GM18502 (cell line): Measurements from ENCODE around the gene KCNH2.
"Not testable (repeated sequence)": the region's sequence is repeated elsewhere in the genome, so short reads cannot be mapped to it uniquely, and the experiment has no call there.

Source experiments
- ATAC-seq: cut with Tn5 transposase; IDR thresholded peaks from one replicate; pipeline ENCODE4 v1.9.1; 2021; ENCODE audit warnings: mild to moderate bottlenecking; ENCODE audit not compliant: unreplicated experiment, poor library complexity

The KCNH2 gene

GRCh38 chr7:150978126-150978789, at the start of gene KCNH2:
Gene KCNH2 (minus strand): TSS chr7:150978321. CDS start chr7:150977913, 408 bp downstream.
- ATAC-seq: no peak

- ATAC-seq: not testable (repeated sequence)
Observed at GRCh38 chr7:151027728-151028130, 49.6 kb upstream of the KCNH2 start.

GRCh38 chr7:151026771-151027727, 48.9 kb upstream of the KCNH2 start:
- ATAC-seq: not testable (repeated sequence)

- ATAC-seq: no peak
Observed at GRCh38 chr7:151025924-151026671, 48.0 kb upstream of the KCNH2 start.

- ATAC-seq: no peak
Observed at GRCh38 chr7:151024435-151025056, 46.4 kb upstream of the KCNH2 start, which contains the start of gene ATG9B. Gene ATG9B (minus strand): TSS chr7:151024494. CDS start chr7:151024423, 71 bp downstream.

- ATAC-seq: no peak
Observed at GRCh38 chr7:151023232-151023631, 45.1 kb upstream of the KCNH2 start.

- ATAC-seq: no peak
Observed at GRCh38 chr7:151020231-151020630, 42.1 kb upstream of the KCNH2 start.

- ATAC-seq: no peak
Observed at GRCh38 chr7:151019130-151019447, 41.0 kb upstream of the KCNH2 start.

- ATAC-seq: peak; percentile 7
Observed at GRCh38 chr7:151018421-151019129, 40.5 kb upstream of the KCNH2 start.

GRCh38 chr7:151017953-151018420, 39.9 kb upstream of the KCNH2 start:
- ATAC-seq: peak; percentile 59

- ATAC-seq: no peak
Observed at GRCh38 chr7:151017370-151017952, 39.3 kb upstream of the KCNH2 start.

GRCh38 chr7:151016942-151017341, 38.8 kb upstream of the KCNH2 start:
- ATAC-seq: no peak

GRCh38 chr7:151016505-151016904, 38.4 kb upstream of the KCNH2 start:
- ATAC-seq: no peak

GRCh38 chr7:151015967-151016366, 37.8 kb upstream of the KCNH2 start:
- ATAC-seq: no peak

GRCh38 chr7:151014950-151015349, 36.8 kb upstream of the KCNH2 start:
- no peak for ATAC-seq

- ATAC-seq: peak; percentile 65
Observed at GRCh38 chr7:151013733-151014497, 35.8 kb upstream of the KCNH2 start.

- no peak for ATAC-seq
Observed at GRCh38 chr7:151013356-151013732, 35.2 kb upstream of the KCNH2 start.

- ATAC-seq: no peak
Observed at GRCh38 chr7:151012911-151013347, 34.8 kb upstream of the KCNH2 start.
